Neural cell (in vitro differentiated cells): ENCODE results near the gene SLBP. TPM values are rescaled to one million over a fixed set of nuclear protein-coding genes. Genes with fewer than 3 reads are reported as not detected.
A peak's percentile ranks its signal among the peaks of the same experiment; 100 is the strongest.

ENCODE experiments used
- H2AFZ ChIP-seq: fragments of 200-600, 300-800 bp; sonication (generic), shearing (Covaris generic); 2 replicates; pipeline ENCODE4 v1.6.0; 2014; ENCODE audit warnings: low read depth, mild to moderate bottlenecking, antibody characterized with exemption, low read length, moderate library complexity
- H3F3A ChIP-seq: fragments of 200-600 bp; shearing (Covaris generic); 2 replicates; pipeline ENCODE4 v1.6.1; 2016; ENCODE audit warnings: mild to moderate bottlenecking, moderate library complexity, mixed read lengths, antibody characterized with exemption, low read length; ENCODE audit not compliant: insufficient read depth, poor library complexity, severe bottlenecking
- H3K27ac ChIP-seq: fragments of 200-600, 300-800 bp; sonication (generic), shearing (Covaris generic); 2 replicates; pipeline ENCODE4 v1.5.1; 2014; ENCODE audit warnings: mild to moderate bottlenecking, low read length, moderate library complexity
- H3K27me3 ChIP-seq: fragments of 300-800, 200-600 bp; sonication (generic), shearing (Covaris generic); 2 replicates; pipeline ENCODE4 v1.6.0; 2014; ENCODE audit warnings: mild to moderate bottlenecking, low read depth, low read length, moderate library complexity; ENCODE audit not compliant: insufficient read depth
- H3K36me3 ChIP-seq: fragments of 300-800, 200-600 bp; sonication (generic), shearing (Covaris generic); 2 replicates; pipeline ENCODE4 v1.5.1; 2014; ENCODE audit warnings: mild to moderate bottlenecking, antibody characterized with exemption, low read length, moderate library complexity; ENCODE audit not compliant: insufficient read depth
- H3K4me2 ChIP-seq: fragments of 300-800, 200-600 bp; sonication (generic), shearing (Covaris generic); 2 replicates; pipeline ENCODE4 v1.6.0; 2014; ENCODE audit warnings: mild to moderate bottlenecking, low read length
- H3K4me3 ChIP-seq: fragments of 300-800, 200-600 bp; sonication (generic), shearing (Covaris generic); 2 replicates; pipeline ENCODE4 v1.5.1; 2014; ENCODE audit warnings: mild to moderate bottlenecking, low read length, moderate library complexity
- H3K79me2 ChIP-seq: fragments of 200-600 bp; shearing (Covaris generic); replicated peaks from 2 replicates; pipeline ENCODE4 v1.6.0; 2014; ENCODE audit warnings: mild to moderate bottlenecking, low read length, moderate library complexity; ENCODE audit not compliant: insufficient read depth
- H3K9ac ChIP-seq: fragments of 300-800, 200-600 bp; sonication (generic), shearing (Covaris generic); 2 replicates; pipeline ENCODE4 v1.6.1; 2016; ENCODE audit warnings: mild to moderate bottlenecking, low read length, mixed read lengths
- H3K9me2 ChIP-seq: fragments of 200-600 bp; shearing (Covaris generic); 2 replicates; pipeline ENCODE4 v1.6.1; 2016; ENCODE audit warnings: mild to moderate bottlenecking, low read length, mixed read lengths; ENCODE audit not compliant: insufficient read depth
- H3K9me3 ChIP-seq: fragments of 200-600, 300-800 bp; sonication (generic), shearing (Covaris generic); 2 replicates; pipeline ENCODE4 v1.6.1; 2016; ENCODE audit warnings: mild to moderate bottlenecking, mixed run types, low read length, moderate library complexity, mixed read lengths
- H4K20me1 ChIP-seq: fragments of 200-600 bp; shearing (Covaris generic); 2 replicates; pipeline ENCODE4 v1.6.1; 2016; ENCODE audit warnings: mild to moderate bottlenecking, mixed run types; ENCODE audit not compliant: insufficient read depth
- EP300 ChIP-seq: fragments of 450-650 bp; conservative IDR thresholded peaks from 2 replicates; pipeline ENCODE4 v1.6.1; 2014; ENCODE audit warnings: antibody characterized with exemption, mild to moderate bottlenecking, moderate library complexity; ENCODE audit not compliant: poor library complexity, severe bottlenecking
- EZH2 ChIP-seq: fragments of 200-600, 300-800 bp; shearing (Covaris generic), sonication (generic); IDR thresholded peaks from 2 replicates; pipeline ENCODE4 v1.6.1; 2014; ENCODE audit warnings: antibody characterized with exemption, low read length, borderline replicate concordance, mild to moderate bottlenecking; ENCODE audit not compliant: insufficient read depth, poor library complexity, severe bottlenecking
- MXI1 ChIP-seq: fragments of 450-650 bp; conservative IDR thresholded peaks from 2 replicates; pipeline ENCODE4 v1.6.1; 2014; ENCODE audit warnings: antibody characterized with exemption, mild to moderate bottlenecking; ENCODE audit not compliant: poor library complexity, severe bottlenecking
- POLR2AphosphoS5 ChIP-seq: IDR thresholded peaks from 2 replicates; pipeline ENCODE4 v1.6.1; 2012
- RAD21 ChIP-seq: fragments of 450-650 bp; conservative IDR thresholded peaks from 2 replicates; pipeline ENCODE4 v1.6.1; 2014; ENCODE audit warnings: antibody characterized with exemption, mild to moderate bottlenecking, moderate library complexity
- SMC3 ChIP-seq: fragments of 450-650 bp; conservative IDR thresholded peaks from 2 replicates; pipeline ENCODE4 v1.6.1; 2014; ENCODE audit warnings: antibody characterized with exemption, mild to moderate bottlenecking, moderate library complexity; ENCODE audit not compliant: poor library complexity
- TAF1 ChIP-seq: IDR thresholded peaks from 2 replicates; pipeline ENCODE4 v1.6.1; 2012; ENCODE audit warnings: low read depth
- polyA plus RNA-seq: library from polyadenylated mRNA; depleted of rRNA; stranded (reverse); fragments of >200 nt; gene quantifications from 2 replicates; pipeline ENCODE4 v1.2.3, GENCODE V29; 2014
- TF ChIP-seq, protein P1 (sequence below): fragments of 450-650 bp; IDR thresholded peaks from 2 replicates; pipeline ENCODE4 v1.5.1; 2014; ENCODE audit warnings: antibody characterized with exemption, mild to moderate bottlenecking, moderate library complexity; ENCODE audit not compliant: poor library complexity, severe bottlenecking
- TF ChIP-seq, protein P2 (sequence below): IDR thresholded peaks from 2 replicates; pipeline ENCODE4 v1.6.1; 2012; ENCODE audit warnings: borderline replicate concordance

Gene SLBP
- polyA plus RNA-seq, 1 donor from 2014 or later: 111 TPM

DNA sequence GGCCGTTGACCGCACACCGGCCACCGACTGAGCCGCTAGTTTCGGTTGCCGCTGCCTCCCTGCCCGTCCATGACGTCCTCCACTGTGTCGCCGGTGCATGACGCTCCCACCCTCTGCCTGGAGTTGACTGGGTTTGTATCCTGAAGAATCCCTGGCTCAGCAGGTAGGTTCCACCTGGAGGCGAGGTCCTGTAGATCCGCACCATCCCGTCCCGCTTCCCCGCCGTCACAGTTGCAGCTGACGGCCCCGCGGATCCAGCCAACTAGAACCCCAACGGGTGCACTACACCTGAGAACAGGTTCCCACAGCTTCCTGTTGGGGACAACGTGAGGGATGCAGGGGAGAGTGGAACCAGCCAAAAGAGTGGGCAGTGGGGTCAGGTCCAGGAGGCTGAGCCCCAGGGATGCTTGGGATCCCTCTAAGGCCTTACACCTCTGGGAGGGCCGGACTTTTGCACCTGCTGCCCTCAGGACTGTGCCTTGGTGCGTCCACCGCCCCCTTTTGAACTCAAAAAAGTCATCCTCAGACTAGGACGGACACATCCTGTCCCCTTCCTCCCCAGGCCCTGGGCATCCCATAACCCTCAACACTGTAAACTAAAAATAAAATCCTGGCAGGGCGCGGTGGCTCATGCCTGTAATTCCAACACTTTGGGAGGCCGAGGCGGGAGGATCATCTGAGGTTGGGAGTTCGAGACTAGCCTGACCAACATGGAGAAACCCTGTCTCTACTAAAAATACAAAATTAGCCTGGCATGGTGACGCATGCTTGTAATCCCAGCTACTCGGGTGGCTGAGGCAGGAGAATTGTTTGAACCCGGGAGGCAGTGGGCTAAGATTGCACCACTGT is 1.1 kb upstream of the SLBP start:
- no peaks in the 10 kb centered on the region for H4K20me1 ChIP-seq
- peak overlapping the region; percentile 83 for H3K9ac ChIP-seq
- TF ChIP-seq EZH2: no peak
- TF ChIP-seq, protein P1, sequence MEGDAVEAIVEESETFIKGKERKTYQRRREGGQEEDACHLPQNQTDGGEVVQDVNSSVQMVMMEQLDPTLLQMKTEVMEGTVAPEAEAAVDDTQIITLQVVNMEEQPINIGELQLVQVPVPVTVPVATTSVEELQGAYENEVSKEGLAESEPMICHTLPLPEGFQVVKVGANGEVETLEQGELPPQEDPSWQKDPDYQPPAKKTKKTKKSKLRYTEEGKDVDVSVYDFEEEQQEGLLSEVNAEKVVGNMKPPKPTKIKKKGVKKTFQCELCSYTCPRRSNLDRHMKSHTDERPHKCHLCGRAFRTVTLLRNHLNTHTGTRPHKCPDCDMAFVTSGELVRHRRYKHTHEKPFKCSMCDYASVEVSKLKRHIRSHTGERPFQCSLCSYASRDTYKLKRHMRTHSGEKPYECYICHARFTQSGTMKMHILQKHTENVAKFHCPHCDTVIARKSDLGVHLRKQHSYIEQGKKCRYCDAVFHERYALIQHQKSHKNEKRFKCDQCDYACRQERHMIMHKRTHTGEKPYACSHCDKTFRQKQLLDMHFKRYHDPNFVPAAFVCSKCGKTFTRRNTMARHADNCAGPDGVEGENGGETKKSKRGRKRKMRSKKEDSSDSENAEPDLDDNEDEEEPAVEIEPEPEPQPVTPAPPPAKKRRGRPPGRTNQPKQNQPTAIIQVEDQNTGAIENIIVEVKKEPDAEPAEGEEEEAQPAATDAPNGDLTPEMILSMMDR: no peak
- no peak for TF ChIP-seq EP300
- no peak for TF ChIP-seq SMC3
- no peak for TF ChIP-seq TAF1
- no peak for TF ChIP-seq POLR2AphosphoS5
- TF ChIP-seq, protein P2, sequence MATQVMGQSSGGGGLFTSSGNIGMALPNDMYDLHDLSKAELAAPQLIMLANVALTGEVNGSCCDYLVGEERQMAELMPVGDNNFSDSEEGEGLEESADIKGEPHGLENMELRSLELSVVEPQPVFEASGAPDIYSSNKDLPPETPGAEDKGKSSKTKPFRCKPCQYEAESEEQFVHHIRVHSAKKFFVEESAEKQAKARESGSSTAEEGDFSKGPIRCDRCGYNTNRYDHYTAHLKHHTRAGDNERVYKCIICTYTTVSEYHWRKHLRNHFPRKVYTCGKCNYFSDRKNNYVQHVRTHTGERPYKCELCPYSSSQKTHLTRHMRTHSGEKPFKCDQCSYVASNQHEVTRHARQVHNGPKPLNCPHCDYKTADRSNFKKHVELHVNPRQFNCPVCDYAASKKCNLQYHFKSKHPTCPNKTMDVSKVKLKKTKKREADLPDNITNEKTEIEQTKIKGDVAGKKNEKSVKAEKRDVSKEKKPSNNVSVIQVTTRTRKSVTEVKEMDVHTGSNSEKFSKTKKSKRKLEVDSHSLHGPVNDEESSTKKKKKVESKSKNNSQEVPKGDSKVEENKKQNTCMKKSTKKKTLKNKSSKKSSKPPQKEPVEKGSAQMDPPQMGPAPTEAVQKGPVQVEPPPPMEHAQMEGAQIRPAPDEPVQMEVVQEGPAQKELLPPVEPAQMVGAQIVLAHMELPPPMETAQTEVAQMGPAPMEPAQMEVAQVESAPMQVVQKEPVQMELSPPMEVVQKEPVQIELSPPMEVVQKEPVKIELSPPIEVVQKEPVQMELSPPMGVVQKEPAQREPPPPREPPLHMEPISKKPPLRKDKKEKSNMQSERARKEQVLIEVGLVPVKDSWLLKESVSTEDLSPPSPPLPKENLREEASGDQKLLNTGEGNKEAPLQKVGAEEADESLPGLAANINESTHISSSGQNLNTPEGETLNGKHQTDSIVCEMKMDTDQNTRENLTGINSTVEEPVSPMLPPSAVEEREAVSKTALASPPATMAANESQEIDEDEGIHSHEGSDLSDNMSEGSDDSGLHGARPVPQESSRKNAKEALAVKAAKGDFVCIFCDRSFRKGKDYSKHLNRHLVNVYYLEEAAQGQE: no peak
- TF ChIP-seq RAD21: no peak
- no peak for TF ChIP-seq MXI1
- no peaks in the 10 kb centered on the region for H3K9me3 ChIP-seq
- no peaks in the 10 kb centered on the region for H3K27me3 ChIP-seq
- H2AFZ ChIP-seq: no peak overlapping the region
- no peaks in the 10 kb centered on the region for H3K36me3 ChIP-seq
- peaks cover 25% of the 10 kb centered on the region for H3K79me2 ChIP-seq
- peak overlapping the region; percentile 97 for H3K4me3 ChIP-seq
- no peak overlapping the region for H3K4me2 ChIP-seq
- H3F3A ChIP-seq: no peaks in the 10 kb centered on the region
- peak overlapping the region; percentile 65 for H3K27ac ChIP-seq
- H3K9me2 ChIP-seq: no peaks in the 10 kb centered on the region

- Histone ChIP-seq H3K79me2 (peaks cover 32% of the 10 kb centered on the region), H3K9me2 (no peaks in the 10 kb centered on the region), H4K20me1 (no peaks in the 10 kb centered on the region), H2AFZ (peak overlapping the region; percentile 40), H3K27me3 (no peaks in the 10 kb centered on the region), H3K4me3 (peak overlapping the region; percentile 97), H3K9me3 (no peaks in the 10 kb centered on the region), H3K36me3 (no peaks in the 10 kb centered on the region), H3K27ac (peak overlapping the region; percentile 65), H3K9ac (peak overlapping the region; percentile 83), H3F3A (no peaks in the 10 kb centered on the region), H3K4me2 (peak overlapping the region; percentile 94)
- no peak for TF ChIP-seq EZH2
- TF ChIP-seq, protein P2: peak; percentile 50
- no peak for TF ChIP-seq TAF1
- TF ChIP-seq MXI1: peak; percentile 20
Observed at GRCh38 chr4:1711571-1712215, 426 bp downstream of the SLBP start.
